ENCODE data around the gene ZNF784.

The ZNF784 gene

DNA sequence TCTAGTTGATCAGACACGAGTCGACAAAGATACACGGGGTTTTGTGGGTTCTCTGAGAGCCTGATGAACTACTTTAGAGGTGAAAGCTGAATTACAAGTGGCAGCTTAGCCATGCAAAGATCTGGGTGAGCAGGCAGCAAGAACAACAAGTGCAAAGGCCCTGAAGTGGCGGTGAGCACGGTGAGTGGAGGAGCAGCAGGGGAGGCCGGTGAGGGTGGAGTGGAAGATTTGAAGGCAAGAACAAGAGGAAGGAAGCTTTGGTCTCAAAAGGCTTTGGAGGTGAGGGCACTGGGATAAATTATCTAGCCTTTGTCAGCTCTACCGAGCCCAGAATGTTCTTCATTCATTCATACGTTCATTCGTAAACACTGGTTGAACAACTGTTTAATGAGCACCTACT lies 17.5 kb downstream of the ZNF784 start:
- 0 out of 2 replicates have a peak overlapping the region, but pooled peaks have one; percentile 99 for H3K27ac ChIP-seq (ENCODE audit: low read depth, low read length)
- no peaks in the 10 kb centered on the region for H3K27me3 ChIP-seq (ENCODE audit: control insufficient read depth, low read length)
- H3F3A ChIP-seq (ENCODE audit: control insufficient read depth, insufficient read depth): peaks cover 12% of the 10 kb centered on the region
- H3K9me2 ChIP-seq (replicated peaks; ENCODE audit: control insufficient read depth, low read length): no peaks in the 10 kb centered on the region
- H3K4me2 ChIP-seq (ENCODE audit: low read length): peak overlapping the region; percentile 96
- peaks cover 44% of the 10 kb centered on the region for H3K36me3 ChIP-seq (ENCODE audit: control insufficient read depth, low read length)
- peak overlapping the region; percentile 95 for H3K4me3 ChIP-seq (ENCODE audit: low read length)
- H3K4me1 ChIP-seq (ENCODE audit: control insufficient read depth, low read length): peaks cover 38% of the 10 kb centered on the region
- H4K20me1 ChIP-seq (ENCODE audit: control insufficient read depth, insufficient read depth, low read depth, low read length): peaks cover 11% of the 10 kb centered on the region; the same call in 1 of the 2 replicates
- H3K79me2 ChIP-seq (ENCODE audit: control insufficient read depth, low read length): peaks cover 62% of the 10 kb centered on the region
- H3K9me3 ChIP-seq (ENCODE audit: control insufficient read depth, insufficient read depth, low read length): no peaks in the 10 kb centered on the region
- TF ChIP-seq, protein P1, sequence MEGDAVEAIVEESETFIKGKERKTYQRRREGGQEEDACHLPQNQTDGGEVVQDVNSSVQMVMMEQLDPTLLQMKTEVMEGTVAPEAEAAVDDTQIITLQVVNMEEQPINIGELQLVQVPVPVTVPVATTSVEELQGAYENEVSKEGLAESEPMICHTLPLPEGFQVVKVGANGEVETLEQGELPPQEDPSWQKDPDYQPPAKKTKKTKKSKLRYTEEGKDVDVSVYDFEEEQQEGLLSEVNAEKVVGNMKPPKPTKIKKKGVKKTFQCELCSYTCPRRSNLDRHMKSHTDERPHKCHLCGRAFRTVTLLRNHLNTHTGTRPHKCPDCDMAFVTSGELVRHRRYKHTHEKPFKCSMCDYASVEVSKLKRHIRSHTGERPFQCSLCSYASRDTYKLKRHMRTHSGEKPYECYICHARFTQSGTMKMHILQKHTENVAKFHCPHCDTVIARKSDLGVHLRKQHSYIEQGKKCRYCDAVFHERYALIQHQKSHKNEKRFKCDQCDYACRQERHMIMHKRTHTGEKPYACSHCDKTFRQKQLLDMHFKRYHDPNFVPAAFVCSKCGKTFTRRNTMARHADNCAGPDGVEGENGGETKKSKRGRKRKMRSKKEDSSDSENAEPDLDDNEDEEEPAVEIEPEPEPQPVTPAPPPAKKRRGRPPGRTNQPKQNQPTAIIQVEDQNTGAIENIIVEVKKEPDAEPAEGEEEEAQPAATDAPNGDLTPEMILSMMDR (IDR thresholded peaks at IDR 0.05; ENCODE audit: low read depth, low read length, poor library complexity, severe bottlenecking): no peak
- TF ChIP-seq EZH2phosphoT487 (IDR thresholded peaks at IDR 0.05; ENCODE audit: borderline replicate concordance, low read length): no peak

DNA sequence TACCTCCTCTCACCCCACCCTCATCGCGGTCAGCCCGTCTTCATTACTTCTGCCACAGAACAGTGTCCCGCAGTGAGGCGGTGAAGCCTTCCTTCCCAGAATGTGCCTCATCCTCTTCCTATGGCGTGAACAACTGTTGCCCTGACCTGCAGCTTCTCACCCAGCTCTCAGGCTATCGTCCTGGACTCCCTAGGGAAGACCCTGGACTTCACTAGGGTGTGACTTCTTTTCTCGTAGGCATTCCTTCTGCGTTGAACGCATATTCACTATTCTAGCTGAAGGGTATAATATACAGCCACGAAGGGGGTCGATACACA lies 17.9 kb downstream of the ZNF784 start:
- H3K36me3 ChIP-seq (ENCODE audit: control insufficient read depth, low read length): peaks cover 44% of the 10 kb centered on the region
- peak overlapping the region; percentile 95 for H3K4me3 ChIP-seq (ENCODE audit: low read length)
- no peaks in the 10 kb centered on the region for H3K27me3 ChIP-seq (ENCODE audit: control insufficient read depth, low read length)
- no peaks in the 10 kb centered on the region for H3K9me3 ChIP-seq (ENCODE audit: control insufficient read depth, insufficient read depth, low read length)
- peaks cover 38% of the 10 kb centered on the region for H3K4me1 ChIP-seq (ENCODE audit: control insufficient read depth, low read length)
- peaks cover 58% of the 10 kb centered on the region for H3K79me2 ChIP-seq (ENCODE audit: control insufficient read depth, low read length)
- H3F3A ChIP-seq (ENCODE audit: control insufficient read depth, insufficient read depth): peaks cover 16% of the 10 kb centered on the region
- peaks cover 11% of the 10 kb centered on the region; the same call in 1 of the 2 replicates for H4K20me1 ChIP-seq (ENCODE audit: control insufficient read depth, insufficient read depth, low read depth, low read length)
- H3K27ac ChIP-seq (ENCODE audit: low read depth, low read length): peak overlapping the region; percentile 99
- no peaks in the 10 kb centered on the region for H3K9me2 ChIP-seq (replicated peaks; ENCODE audit: control insufficient read depth, low read length)
- TF ChIP-seq, protein P1 (IDR thresholded peaks at IDR 0.05; ENCODE audit: low read depth, low read length, poor library complexity, severe bottlenecking): no peak
- TF ChIP-seq EZH2phosphoT487 (IDR thresholded peaks at IDR 0.05; ENCODE audit: borderline replicate concordance, low read length): no peak
- H3K4me2 ChIP-seq (ENCODE audit: low read length): peak overlapping the region; percentile 96

DNA sequence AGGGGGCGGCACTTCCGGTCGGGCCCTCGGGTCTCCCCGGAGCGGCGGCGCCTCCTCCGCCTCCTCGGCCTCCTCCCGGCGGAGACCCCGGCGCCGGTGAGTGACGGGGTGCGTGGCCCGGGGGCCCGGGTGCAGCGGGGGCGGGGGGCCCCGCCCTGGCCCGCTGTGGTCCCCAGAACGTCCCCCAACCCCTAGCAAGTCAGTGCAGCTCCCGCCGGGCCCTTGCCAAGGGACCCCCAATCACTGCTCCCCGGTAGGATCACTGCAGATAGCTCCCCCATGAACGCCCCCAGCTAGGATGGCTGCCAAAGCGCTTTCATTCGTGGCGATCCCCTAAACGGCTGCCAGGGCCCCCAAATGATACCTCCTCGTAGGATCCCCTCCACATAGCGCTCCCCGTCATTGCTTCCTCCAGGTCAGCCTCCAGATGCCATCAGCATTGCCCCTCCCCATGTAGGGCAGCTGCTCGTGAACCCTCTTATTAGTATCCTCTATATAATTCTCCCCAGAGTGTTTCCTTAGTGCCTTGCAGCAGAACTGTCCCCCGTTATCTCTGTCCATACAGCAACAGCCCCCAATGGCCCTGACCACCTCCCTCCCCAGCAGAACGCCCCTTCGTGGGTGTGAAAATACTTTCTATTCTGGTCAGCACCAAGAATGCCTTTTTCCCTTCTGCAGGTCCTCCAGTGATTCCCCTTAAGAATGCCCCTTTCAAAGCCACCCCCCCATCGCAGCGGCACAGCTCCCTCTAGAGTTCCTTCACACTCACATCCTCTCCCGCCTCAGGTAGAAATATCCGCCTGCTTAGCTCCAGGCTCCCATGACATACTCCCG lies 18.5 kb downstream of the ZNF784 start, which contains the start of gene ZNF865:
Gene ZNF865 (plus strand): TSS at position 11 of the 834 bp plus-strand sequence. CDS start 7,972 bp downstream, outside the sequence.
- Histone ChIP-seq H3K79me2 (ENCODE audit: control insufficient read depth, low read length) (peaks cover 52% of the 10 kb centered on the region), H4K20me1 (ENCODE audit: control insufficient read depth, insufficient read depth, low read depth, low read length) (peaks cover 11% of the 10 kb centered on the region; the same call in 1 of the 2 replicates), H3K27me3 (ENCODE audit: control insufficient read depth, low read length) (no peaks in the 10 kb centered on the region), H3K4me3 (ENCODE audit: low read length) (peak within 1 kb of the TSS; percentile 95), H3K27ac (ENCODE audit: low read depth, low read length) (peak within 1 kb of the TSS; percentile 99), H3K9me3 (ENCODE audit: control insufficient read depth, insufficient read depth, low read length) (no peaks in the 10 kb centered on the region), H3K36me3 (ENCODE audit: control insufficient read depth, low read length) (peaks cover 42% of the 10 kb centered on the region), H3F3A (ENCODE audit: control insufficient read depth, insufficient read depth) (peaks cover 22% of the 10 kb centered on the region), H3K9me2 (replicated peaks; ENCODE audit: control insufficient read depth, low read length) (no peaks in the 10 kb centered on the region), H3K4me2 (ENCODE audit: low read length) (peak within 1 kb of the TSS; percentile 99), H3K4me1 (ENCODE audit: control insufficient read depth, low read length) (peaks cover 43% of the 10 kb centered on the region)
- TF ChIP-seq, protein P1 (IDR thresholded peaks at IDR 0.05; ENCODE audit: low read depth, low read length, poor library complexity, severe bottlenecking): peak; percentile 86
- no peak for TF ChIP-seq EZH2phosphoT487 (IDR thresholded peaks at IDR 0.05; ENCODE audit: borderline replicate concordance, low read length)

Data from DOHH2 (cell line).